HG03064 (cell line): ENCODE results near the gene SLC39A9.
"Not testable (repeated sequence)": the region's sequence is repeated elsewhere in the genome, so short reads cannot be mapped to it uniquely, and the experiment has no call there.

Source experiments
- ATAC-seq: cut with Tn5 transposase; IDR thresholded peaks from one replicate; pipeline ENCODE4 v1.9.1; 2021; ENCODE audit warnings: low read depth; ENCODE audit not compliant: unreplicated experiment

SLC39A9 gene

DNA sequence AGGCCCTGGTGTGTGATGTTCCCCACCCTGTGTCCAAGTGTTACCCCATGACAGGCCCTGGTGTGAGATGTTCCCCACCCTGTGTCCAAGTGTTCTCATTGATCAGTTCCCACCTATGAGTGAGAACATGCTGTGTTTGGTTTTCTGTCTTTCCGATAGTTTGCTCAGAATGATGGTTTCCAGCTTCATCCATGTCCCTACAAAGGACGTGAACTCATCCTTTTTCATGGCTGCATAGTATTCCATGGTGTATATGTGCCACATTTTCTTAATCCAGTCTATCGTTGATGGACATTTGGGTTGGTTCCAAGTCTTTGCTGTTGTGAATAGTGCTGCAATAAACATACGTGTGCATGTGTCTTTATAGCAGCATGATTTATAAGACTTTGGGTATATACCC lies 17.6 kb downstream of the SLC39A9 start:
- not testable (repeated sequence) for ATAC-seq

DNA sequence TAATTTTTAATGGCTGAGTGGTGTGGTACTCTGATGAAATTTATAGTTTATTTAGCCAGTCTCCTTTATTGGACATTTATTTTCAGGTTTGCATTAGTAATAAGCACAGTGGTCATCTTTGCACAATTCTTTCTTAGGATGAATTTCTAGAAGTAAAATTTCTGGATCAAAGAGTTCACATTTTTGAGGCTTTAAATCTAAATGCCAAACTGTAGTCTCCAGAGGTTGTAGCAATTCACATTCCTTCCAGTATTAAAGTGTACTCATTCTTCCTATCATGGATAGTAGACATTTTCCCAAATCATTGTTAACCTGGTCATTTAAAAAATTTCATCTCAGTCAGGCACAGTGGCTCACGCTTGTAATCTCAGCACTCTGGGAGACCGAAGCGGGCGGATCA lies 24.8 kb downstream of the SLC39A9 start:
- ATAC-seq: no peak

DNA sequence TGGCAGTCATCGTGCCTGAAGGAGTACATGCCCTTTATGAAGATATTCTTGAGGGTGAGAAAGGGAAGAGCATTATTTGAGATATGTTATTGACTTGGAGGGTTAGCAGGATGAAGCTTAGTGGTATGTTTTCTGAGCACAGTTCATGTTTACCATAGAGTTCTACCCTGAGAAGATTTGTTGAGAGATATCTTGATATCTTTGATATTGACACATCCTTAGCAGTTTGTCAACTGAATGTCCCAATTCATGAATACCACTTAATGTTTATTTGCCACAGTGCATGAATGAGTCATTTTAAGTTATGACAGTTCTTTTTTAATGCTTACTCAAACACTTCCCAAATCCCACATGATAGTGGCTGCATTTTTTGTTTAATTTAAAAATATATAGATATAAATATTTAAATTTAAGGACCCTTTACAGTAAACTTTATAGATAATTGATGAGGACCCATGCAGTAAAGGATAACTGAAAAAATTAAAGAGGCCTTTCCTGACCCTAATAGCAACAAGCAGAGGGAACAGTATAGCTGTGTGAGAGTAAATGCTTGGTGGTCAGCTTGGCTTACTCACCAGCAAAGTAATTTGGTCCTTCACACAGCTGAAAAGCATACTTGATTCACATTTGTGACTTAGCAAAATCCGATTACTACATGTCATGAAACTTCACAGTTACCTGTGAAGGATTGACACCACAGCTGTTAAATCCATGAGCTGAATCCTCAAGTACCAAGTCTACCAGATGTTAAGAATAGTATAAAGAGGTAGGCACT lies 25.8 kb downstream of the SLC39A9 start:
- no peak for ATAC-seq

DNA sequence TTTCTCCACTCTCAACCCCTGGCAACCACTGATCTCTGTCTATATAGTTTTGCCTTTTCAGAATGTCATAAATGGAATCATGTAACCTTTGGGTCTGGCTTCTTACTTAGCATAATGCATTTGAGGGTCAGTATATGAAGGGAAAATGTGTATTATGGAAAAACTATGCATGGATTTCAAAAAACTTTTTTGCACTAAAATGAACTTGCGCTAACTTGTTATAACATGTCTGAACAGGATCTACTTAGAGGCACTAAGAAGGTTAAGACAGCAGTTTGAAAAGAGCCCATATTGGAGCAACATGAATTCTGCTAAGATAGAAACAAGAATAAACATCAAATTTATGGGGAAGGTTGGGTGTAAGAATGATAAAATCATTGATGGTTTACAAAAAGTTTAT lies 29.1 kb downstream of the SLC39A9 start:
- no peak for ATAC-seq

- ATAC-seq: no peak
Measured at GRCh38 chr14:69428289-69428998, 30.0 kb downstream of the SLC39A9 start.

DNA sequence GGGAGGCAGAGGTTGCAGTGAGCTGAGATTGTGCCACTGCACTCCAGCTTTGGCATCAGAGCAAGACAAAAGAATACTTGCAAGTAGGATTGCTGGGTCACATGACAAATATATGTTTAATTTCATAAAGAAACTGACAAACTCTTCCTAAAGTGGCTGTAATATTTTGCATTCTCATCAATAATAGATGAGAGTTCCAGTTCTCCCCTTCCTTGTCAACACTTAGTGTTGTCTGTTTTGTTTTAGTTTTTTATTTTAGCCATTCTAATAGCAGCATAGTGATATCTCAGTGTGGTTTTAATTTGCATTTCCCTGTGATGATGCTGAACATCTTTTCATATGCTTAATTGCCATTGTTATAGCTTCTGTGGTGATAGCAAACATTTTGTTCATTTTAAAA lies 31.2 kb downstream of the SLC39A9 start:
- ATAC-seq: no peak

- ATAC-seq: no peak
Measured at GRCh38 chr14:69430306-69430939, 31.9 kb downstream of the SLC39A9 start.

- ATAC-seq: no peak
Measured at GRCh38 chr14:69432364-69432763, 33.9 kb downstream of the SLC39A9 start.

- ATAC-seq: no peak
Measured at GRCh38 chr14:69439521-69440270, 41.2 kb downstream of the SLC39A9 start.

DNA sequence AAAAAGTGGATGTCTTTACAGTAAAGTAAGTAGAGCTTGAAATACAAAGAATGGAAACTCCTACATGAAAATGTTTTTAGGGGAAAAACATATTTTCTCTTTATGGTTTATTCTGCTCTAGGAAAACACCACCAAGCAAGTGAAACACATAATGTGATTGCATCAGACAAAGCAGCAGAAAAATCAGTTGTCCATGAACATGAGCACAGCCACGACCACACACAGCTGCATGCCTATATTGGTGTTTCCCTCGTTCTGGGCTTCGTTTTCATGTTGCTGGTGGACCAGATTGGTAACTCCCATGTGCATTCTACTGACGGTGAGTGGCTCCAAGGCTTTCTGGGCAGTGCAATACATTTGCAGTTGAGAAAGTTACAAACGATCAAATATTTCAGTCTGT lies 43.5 kb downstream of the SLC39A9 start:
- ATAC-seq: peak; percentile 81

- ATAC-seq: no peak
Measured at GRCh38 chr14:69443296-69443805, 44.9 kb downstream of the SLC39A9 start.

GRCh38 chr14:69449216-69449615 lies 50.7 kb downstream of the SLC39A9 start:
- no peak for ATAC-seq

DNA sequence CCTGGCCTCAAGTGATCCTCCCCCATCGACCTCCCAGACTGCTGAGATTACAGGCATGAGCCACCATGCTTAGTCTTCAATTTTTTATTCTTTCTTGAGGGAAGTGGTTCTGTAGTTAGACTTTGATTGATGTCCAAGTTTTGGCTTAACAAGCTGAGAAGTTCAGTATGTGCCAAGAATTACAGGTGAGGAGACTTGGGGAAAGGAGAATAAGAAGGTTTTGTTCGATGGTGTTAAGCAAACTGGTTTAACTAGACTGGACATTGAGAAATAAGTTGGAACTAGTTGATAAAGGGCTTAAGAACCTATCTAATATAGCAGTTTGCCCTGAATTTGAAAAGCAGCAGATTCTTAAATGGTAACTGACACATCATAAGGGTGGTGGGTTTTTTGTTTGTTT lies 53.4 kb downstream of the SLC39A9 start:
- no peak for ATAC-seq

DNA sequence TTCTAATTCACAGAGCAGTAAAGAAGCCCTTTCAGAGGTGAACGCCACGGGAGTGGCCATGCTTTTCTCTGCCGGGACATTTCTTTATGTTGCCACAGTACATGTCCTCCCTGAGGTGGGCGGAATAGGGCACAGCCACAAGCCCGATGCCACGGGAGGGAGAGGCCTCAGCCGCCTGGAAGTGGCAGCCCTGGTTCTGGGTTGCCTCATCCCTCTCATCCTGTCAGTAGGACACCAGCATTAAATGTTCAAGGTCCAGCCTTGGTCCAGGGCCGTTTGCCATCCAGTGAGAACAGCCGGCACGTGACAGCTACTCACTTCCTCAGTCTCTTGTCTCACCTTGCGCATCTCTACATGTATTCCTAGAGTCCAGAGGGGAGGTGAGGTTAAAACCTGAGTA lies 59.9 kb downstream of the SLC39A9 start:
- ATAC-seq: no peak

- ATAC-seq: no peak
Measured at GRCh38 chr14:69459122-69459521, 60.6 kb downstream of the SLC39A9 start.

- no peak for ATAC-seq
Measured at GRCh38 chr14:69460093-69460701, 61.7 kb downstream of the SLC39A9 start.

DNA sequence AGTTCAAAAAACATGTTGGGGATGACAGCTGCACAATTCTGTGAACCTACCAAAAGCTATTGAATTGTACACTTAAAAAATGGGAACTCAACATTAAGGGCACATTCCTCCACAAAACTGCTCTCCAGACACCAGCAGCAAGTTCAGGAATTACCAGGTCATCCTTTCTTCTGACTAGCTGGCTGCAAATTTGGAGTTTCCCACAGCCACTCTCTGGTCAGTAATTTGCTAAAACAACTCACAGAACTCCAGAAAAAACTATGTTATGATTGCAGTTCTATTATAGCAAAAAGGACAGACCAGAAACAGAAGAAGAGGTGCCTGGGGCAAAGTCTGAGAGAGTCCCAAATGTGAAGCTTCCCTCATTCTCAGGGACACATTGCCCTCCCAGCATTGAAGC lies 65.9 kb downstream of the SLC39A9 start:
- ATAC-seq: no peak

DNA sequence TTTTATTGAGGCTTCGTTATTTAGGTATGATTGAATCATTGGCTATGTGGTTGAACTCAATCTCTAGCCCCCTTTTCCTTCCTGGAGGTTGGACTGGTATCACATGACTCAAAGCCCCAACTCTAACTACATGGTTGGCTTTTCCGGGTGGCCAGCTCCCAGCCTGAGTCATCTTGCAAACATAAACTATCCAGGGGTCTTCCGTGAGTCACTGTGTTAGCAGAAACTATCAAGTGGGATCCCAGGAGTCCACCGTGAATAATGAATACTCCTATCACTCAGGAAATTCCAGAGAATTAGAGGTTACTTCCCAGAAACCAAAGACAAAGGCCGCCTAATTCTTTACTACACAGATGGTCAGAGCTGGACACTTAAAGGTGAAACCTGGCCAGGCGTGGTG lies 66.3 kb downstream of the SLC39A9 start:
- ATAC-seq: no peak

- ATAC-seq: no peak
Measured at GRCh38 chr14:69468949-69469348, 70.5 kb downstream of the SLC39A9 start.

DNA sequence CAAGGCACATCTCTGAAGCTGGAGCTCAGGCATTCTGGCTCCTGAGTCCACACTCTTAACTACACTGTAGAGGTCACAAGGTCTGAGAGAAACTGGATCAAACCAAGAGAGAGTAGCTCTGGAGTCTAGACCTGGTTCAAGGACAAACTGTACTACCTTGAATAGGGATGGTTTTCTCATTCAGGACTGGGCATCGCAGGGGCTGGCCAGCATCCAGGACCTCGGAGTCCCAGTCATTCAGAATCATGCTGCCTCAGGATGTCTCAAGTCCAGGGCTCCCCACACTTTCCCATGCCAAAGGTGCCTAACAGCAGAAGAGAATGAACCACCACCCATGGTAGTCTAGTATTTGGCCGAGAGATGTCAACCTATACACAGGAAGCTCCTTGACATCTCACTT lies 72.9 kb downstream of the SLC39A9 start:
- ATAC-seq: no peak
